Memory B cell (primary cell): Measurements from ENCODE around the gene ALX3.

Source experiments
- ATAC-seq: fragments of 150-1000 bp; cut with Tn5 transposase; 2 replicates; pipeline ENCODE4 v1.10.0; 2021; ENCODE audit warnings: low read depth, mild to moderate bottlenecking, moderate library complexity
- DNase-seq, 2 donors: peaks; one replicate each; pipeline ENCODE4 v3.0.0; 2022; ENCODE audit warnings: low spot score in 2 of 2
- H3K27ac Mint-ChIP-seq: one replicate; pipeline ENCODE4 v1.8.0; 2022; ENCODE audit warnings: mild to moderate bottlenecking, moderate library complexity, mixed read lengths
- H3K27me3 Mint-ChIP-seq: one replicate; pipeline ENCODE4 v1.8.0; 2022; ENCODE audit warnings: mixed read lengths
- H3K36me3 Mint-ChIP-seq: one replicate; pipeline ENCODE4 v1.8.0; 2022; ENCODE audit warnings: mild to moderate bottlenecking, mixed read lengths
- H3K4me1 Mint-ChIP-seq: one replicate; pipeline ENCODE4 v1.8.0; 2022; ENCODE audit warnings: mixed read lengths
- H3K4me3 Mint-ChIP-seq: one replicate; pipeline ENCODE4 v1.8.0; 2022; ENCODE audit warnings: mild to moderate bottlenecking, moderate library complexity, mixed read lengths
- H3K9me3 Mint-ChIP-seq: one replicate; pipeline ENCODE4 v1.8.0; 2022; ENCODE audit warnings: mixed read lengths

The ALX3 gene

GRCh38 chr1:110098222-110099026 lies 28.0 kb upstream of the ALX3 start:
- no peak overlapping the region for H3K27ac Mint-ChIP-seq
- no peak overlapping the region for H3K4me3 Mint-ChIP-seq
- peaks cover 4% of the 10 kb centered on the region for H3K4me1 Mint-ChIP-seq
- H3K27me3 Mint-ChIP-seq: peaks cover 20% of the 10 kb centered on the region
- no peaks in the 10 kb centered on the region for H3K36me3 Mint-ChIP-seq
- H3K9me3 Mint-ChIP-seq: no peaks in the 10 kb centered on the region
- ATAC-seq: no peak
- DNase-seq: no peak

GRCh38 chr1:110097507-110098221 lies 27.2 kb upstream of the ALX3 start:
- H3K4me1 Mint-ChIP-seq: peaks cover 4% of the 10 kb centered on the region
- no peak overlapping the region for H3K4me3 Mint-ChIP-seq
- ATAC-seq (no peak), DNase-seq (no peak)
- H3K27me3 Mint-ChIP-seq: peaks cover 20% of the 10 kb centered on the region
- H3K36me3 Mint-ChIP-seq: no peaks in the 10 kb centered on the region
- no peaks in the 10 kb centered on the region for H3K9me3 Mint-ChIP-seq
- no peak overlapping the region for H3K27ac Mint-ChIP-seq

GRCh38 chr1:110094931-110095654 lies 24.6 kb upstream of the ALX3 start:
- Mint-ChIP-seq H3K27me3 (peaks cover 24% of the 10 kb centered on the region), H3K4me3 (no peak overlapping the region), H3K36me3 (no peaks in the 10 kb centered on the region), H3K4me1 (no peaks in the 10 kb centered on the region), H3K27ac (no peak overlapping the region), H3K9me3 (no peaks in the 10 kb centered on the region)
- ATAC-seq: no peak
- DNase-seq: no peak

- H3K36me3 Mint-ChIP-seq: no peaks in the 10 kb centered on the region
Observed at GRCh38 chr1:110092991-110093390, 22.5 kb upstream of the ALX3 start.

GRCh38 chr1:110091791-110092190 lies 21.3 kb upstream of the ALX3 start:
- Mint-ChIP-seq H3K36me3 (no peaks in the 10 kb centered on the region), H3K4me1 (no peaks in the 10 kb centered on the region), H3K4me3 (no peak overlapping the region), H3K27ac (no peak overlapping the region), H3K27me3 (peaks cover 26% of the 10 kb centered on the region), H3K9me3 (no peaks in the 10 kb centered on the region)
- no peak for ATAC-seq
- no peak for DNase-seq

More at GRCh38 chr1:110092991-110093390, 22.5 kb upstream of the ALX3 start:
- no peaks in the 10 kb centered on the region for H3K4me1 Mint-ChIP-seq
- H3K9me3 Mint-ChIP-seq: no peaks in the 10 kb centered on the region
- ATAC-seq: no peak
- no peak for DNase-seq
- H3K27me3 Mint-ChIP-seq: peaks cover 25% of the 10 kb centered on the region
- no peak overlapping the region for H3K4me3 Mint-ChIP-seq
- H3K27ac Mint-ChIP-seq: no peak overlapping the region

- Mint-ChIP-seq H3K4me3 (no peak overlapping the region), H3K9me3 (no peaks in the 10 kb centered on the region), H3K36me3 (no peaks in the 10 kb centered on the region), H3K4me1 (no peaks in the 10 kb centered on the region), H3K27me3 (peaks cover 26% of the 10 kb centered on the region), H3K27ac (no peak overlapping the region)
- no peak for ATAC-seq
- DNase-seq: no peak
Observed at GRCh38 chr1:110091381-110091780, 20.9 kb upstream of the ALX3 start.

- ATAC-seq: no peak
- no peaks in the 10 kb centered on the region for H3K36me3 Mint-ChIP-seq
- no peaks in the 10 kb centered on the region for H3K9me3 Mint-ChIP-seq
- peaks cover 30% of the 10 kb centered on the region for H3K27me3 Mint-ChIP-seq
- H3K4me3 Mint-ChIP-seq: no peak overlapping the region
- no peak for DNase-seq
- H3K4me1 Mint-ChIP-seq: peaks cover 2% of the 10 kb centered on the region
- no peak overlapping the region for H3K27ac Mint-ChIP-seq
Observed at GRCh38 chr1:110089561-110090275, 19.2 kb upstream of the ALX3 start.

GRCh38 chr1:110088739-110089316 lies 18.4 kb upstream of the ALX3 start:
- H3K4me1 Mint-ChIP-seq: peaks cover 5% of the 10 kb centered on the region
- ATAC-seq (no peak), DNase-seq (no peak)
- H3K27ac Mint-ChIP-seq: no peak overlapping the region
- peaks cover 24% of the 10 kb centered on the region for H3K27me3 Mint-ChIP-seq
- H3K9me3 Mint-ChIP-seq: no peaks in the 10 kb centered on the region
- H3K4me3 Mint-ChIP-seq: no peak overlapping the region
- H3K36me3 Mint-ChIP-seq: no peaks in the 10 kb centered on the region

GRCh38 chr1:110087812-110088738 lies 17.6 kb upstream of the ALX3 start:
- H3K4me3 Mint-ChIP-seq: no peak overlapping the region
- H3K9me3 Mint-ChIP-seq: no peaks in the 10 kb centered on the region
- peaks cover 10% of the 10 kb centered on the region for H3K4me1 Mint-ChIP-seq
- ATAC-seq: peak; percentile 69
- H3K36me3 Mint-ChIP-seq: no peaks in the 10 kb centered on the region
- peak; percentile 55 to 57 for DNase-seq
- peaks cover 27% of the 10 kb centered on the region for H3K27me3 Mint-ChIP-seq
- H3K27ac Mint-ChIP-seq: no peak overlapping the region

- Mint-ChIP-seq H3K4me3 (no peak overlapping the region), H3K4me1 (peaks cover 10% of the 10 kb centered on the region), H3K27ac (no peak overlapping the region), H3K9me3 (no peaks in the 10 kb centered on the region), H3K27me3 (peaks cover 28% of the 10 kb centered on the region), H3K36me3 (no peaks in the 10 kb centered on the region)
- ATAC-seq: no peak
- no peak for DNase-seq
Observed at GRCh38 chr1:110086961-110087360, 16.5 kb upstream of the ALX3 start.

- Mint-ChIP-seq H3K9me3 (no peaks in the 10 kb centered on the region), H3K36me3 (no peaks in the 10 kb centered on the region), H3K27me3 (peaks cover 31% of the 10 kb centered on the region), H3K27ac (no peak overlapping the region), H3K4me1 (peaks cover 10% of the 10 kb centered on the region), H3K4me3 (no peak overlapping the region)
- DNase-seq (no peak), ATAC-seq (no peak)
Observed at GRCh38 chr1:110085671-110086070, 15.2 kb upstream of the ALX3 start.

GRCh38 chr1:110084227-110085078 lies 14.0 kb upstream of the ALX3 start:
- ATAC-seq: peak; percentile 74
- no peak overlapping the region for H3K27ac Mint-ChIP-seq

More at GRCh38 chr1:110084227-110085078, 14.0 kb upstream of the ALX3 start:
- Mint-ChIP-seq H3K4me1 (peaks cover 10% of the 10 kb centered on the region), H3K27me3 (peaks cover 34% of the 10 kb centered on the region), H3K36me3 (no peaks in the 10 kb centered on the region), H3K4me3 (peak overlapping the region; percentile 83), H3K9me3 (no peaks in the 10 kb centered on the region)
- DNase-seq: peak in 1 of 2 donors; percentile 33
